ENCODE results near the gene LLGL2. TPM values are rescaled to one million over a fixed set of nuclear protein-coding genes. Genes with fewer than 3 reads are reported as not detected.

The LLGL2 gene
- total RNA-seq, 1 experiment from 2014 or later, result 3.9 TPM

GRCh38 chr17:75530837-75531720 is 5.6 kb downstream of the LLGL2 start:
- Histone ChIP-seq H3K36me3 (no peaks in the 10 kb centered on the region), H3K9me3 (no peaks in the 10 kb centered on the region), H3K4me3 (no peak overlapping the region), H3K27me3 (no peaks in the 10 kb centered on the region)
- no peak for DNase-seq

GRCh38 chr17:75531721-75532072 is 6.2 kb downstream of the LLGL2 start:
- Histone ChIP-seq H3K36me3 (no peaks in the 10 kb centered on the region), H3K4me3 (no peak overlapping the region), H3K9me3 (no peaks in the 10 kb centered on the region), H3K27me3 (no peaks in the 10 kb centered on the region)
- no peak for DNase-seq

- DNase-seq, result no peak
- Histone ChIP-seq H3K9me3 (no peaks in the 10 kb centered on the region), H3K36me3 (no peaks in the 10 kb centered on the region)
Measured at GRCh38 chr17:75535119-75535537, 9.6 kb downstream of the LLGL2 start.

GRCh38 chr17:75535871-75536270 is 10.4 kb downstream of the LLGL2 start:
- DNase-seq, result no peak
- no peaks in the 10 kb centered on the region; the same call in 1 of the 2 replicates for H3K27me3 ChIP-seq
- H3K4me3 ChIP-seq, result no peak overlapping the region
- H3K36me3 ChIP-seq, result no peaks in the 10 kb centered on the region
- no peaks in the 10 kb centered on the region for H3K9me3 ChIP-seq

More at GRCh38 chr17:75535119-75535537, 9.6 kb downstream of the LLGL2 start:
- Histone ChIP-seq H3K4me3 (no peak overlapping the region), H3K27me3 (no peaks in the 10 kb centered on the region; the same call in 1 of the 2 replicates)

DNA sequence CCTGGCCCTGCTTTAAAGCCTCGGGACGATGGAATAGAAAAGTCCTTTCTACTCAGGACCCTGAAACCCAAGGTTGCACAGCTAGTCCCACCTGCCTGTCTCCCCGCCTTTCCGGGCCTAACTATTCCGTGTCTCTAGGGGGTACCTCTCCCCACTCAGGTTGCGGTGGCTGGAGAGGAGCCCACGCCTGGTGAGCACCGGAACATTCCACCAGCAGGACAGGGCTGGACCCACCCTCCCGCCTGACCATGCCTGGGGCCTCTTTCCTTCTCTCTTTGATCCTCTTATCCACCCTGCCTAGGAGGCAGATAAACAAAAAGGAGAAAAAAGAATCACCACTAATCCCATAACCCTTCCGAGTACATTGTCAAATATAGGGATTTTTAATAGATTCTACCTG is 10.9 kb downstream of the LLGL2 start:
- DNase-seq, result no peak
- Histone ChIP-seq H3K27me3 (no peaks in the 10 kb centered on the region; the same call in 1 of the 2 replicates), H3K36me3 (no peaks in the 10 kb centered on the region)

DNA sequence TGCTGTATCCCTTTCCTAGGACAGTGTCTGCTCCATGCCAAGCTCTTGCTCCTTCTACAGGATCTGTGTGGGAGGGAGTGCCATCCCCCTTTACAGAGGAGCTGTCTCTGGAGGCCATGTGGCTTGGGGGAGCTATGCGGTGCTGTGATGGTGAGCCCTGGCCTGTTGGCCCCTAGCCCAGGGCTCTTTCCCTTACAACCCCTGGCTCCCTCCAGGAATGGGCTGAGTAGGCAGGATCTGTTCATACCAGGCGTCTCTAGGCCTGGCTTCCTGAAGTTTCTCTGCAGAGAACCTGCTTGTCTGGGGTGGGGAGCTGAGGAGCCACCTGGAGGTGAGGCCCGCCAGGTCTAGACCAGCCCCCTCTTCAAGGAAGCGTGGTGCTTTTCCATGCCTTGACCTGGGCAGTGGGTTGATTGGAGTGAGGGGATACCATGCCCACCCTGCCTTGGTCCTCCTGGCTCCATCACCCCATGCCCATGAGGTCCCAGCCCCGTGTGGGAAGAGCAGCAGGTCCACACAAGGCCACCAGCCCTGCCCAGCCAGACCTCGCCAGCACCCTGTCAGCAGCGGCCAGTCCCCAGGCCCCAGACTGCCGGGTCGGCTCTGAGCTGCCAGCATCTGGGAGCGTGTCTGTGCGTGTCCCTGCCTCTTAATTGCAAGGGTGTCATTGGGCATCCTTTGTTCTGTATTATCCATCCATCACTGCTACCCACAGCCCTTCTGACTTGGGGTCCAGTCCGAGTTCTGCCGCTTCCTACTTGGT is 14.7 kb downstream of the LLGL2 start:
- DNase-seq, result no peak
- Histone ChIP-seq H3K4me3 (no peak overlapping the region), H3K27me3 (no peaks in the 10 kb centered on the region; the same call in 1 of the 2 replicates), H3K36me3 (no peaks in the 10 kb centered on the region), H3K9me3 (no peaks in the 10 kb centered on the region)

More for the DNA sequence above, 10.9 kb downstream of the LLGL2 start:
- no peaks in the 10 kb centered on the region for H3K9me3 ChIP-seq
- no peak overlapping the region for H3K4me3 ChIP-seq

- no peak for DNase-seq
- Histone ChIP-seq H3K27me3 (no peaks in the 10 kb centered on the region; the same call in 1 of the 2 replicates), H3K9me3 (no peaks in the 10 kb centered on the region), H3K36me3 (no peaks in the 10 kb centered on the region), H3K4me3 (no peak overlapping the region)
Measured at GRCh38 chr17:75540923-75541503, 15.5 kb downstream of the LLGL2 start.

- Histone ChIP-seq H3K27me3 (no peaks in the 10 kb centered on the region; the same call in 1 of the 2 replicates), H3K36me3 (no peaks in the 10 kb centered on the region), H3K4me3 (no peak overlapping the region), H3K9me3 (no peaks in the 10 kb centered on the region)
- DNase-seq, result no peak
Measured at GRCh38 chr17:75542229-75542628, 16.7 kb downstream of the LLGL2 start.

DNA sequence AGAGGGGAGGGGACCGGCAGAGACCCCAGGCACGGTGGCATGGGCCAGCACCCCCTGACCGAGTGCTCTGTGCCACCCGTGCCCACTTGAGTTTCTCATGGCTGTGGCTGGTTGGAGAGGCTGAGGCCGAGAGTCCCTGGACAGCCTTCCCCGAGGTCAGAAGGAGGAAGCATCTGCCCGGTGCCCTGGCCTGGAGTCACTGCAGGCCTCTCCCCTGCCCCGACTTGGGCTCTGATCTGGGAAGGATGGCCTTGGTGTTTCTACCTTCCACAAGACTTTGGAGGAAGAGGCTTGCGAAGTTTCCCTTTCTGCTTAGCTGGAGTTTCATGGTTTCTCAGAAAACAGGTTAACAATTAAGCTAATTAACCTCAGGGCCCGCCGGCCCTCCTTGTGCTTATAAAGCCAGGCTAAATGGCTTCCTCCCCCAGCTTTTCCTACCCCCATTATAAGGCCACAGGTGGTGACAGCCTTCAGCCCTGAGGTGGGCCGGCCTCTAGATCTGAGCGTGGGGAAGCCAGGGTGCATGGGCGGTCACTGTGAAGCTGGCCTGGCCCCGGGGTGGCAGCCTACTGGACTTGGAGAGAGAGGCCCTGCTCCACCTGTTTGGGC is 17.3 kb downstream of the LLGL2 start:
- Histone ChIP-seq H3K4me3 (no peak overlapping the region), H3K27me3 (no peaks in the 10 kb centered on the region; the same call in 1 of the 2 replicates), H3K9me3 (no peaks in the 10 kb centered on the region), H3K36me3 (no peaks in the 10 kb centered on the region)
- DNase-seq, result no peak

- no peak overlapping the region for H3K4me3 ChIP-seq
- no peaks in the 10 kb centered on the region for H3K27me3 ChIP-seq
- H3K9me3 ChIP-seq, result no peaks in the 10 kb centered on the region
Measured at GRCh38 chr17:75544250-75544649, 18.8 kb downstream of the LLGL2 start.

DNA sequence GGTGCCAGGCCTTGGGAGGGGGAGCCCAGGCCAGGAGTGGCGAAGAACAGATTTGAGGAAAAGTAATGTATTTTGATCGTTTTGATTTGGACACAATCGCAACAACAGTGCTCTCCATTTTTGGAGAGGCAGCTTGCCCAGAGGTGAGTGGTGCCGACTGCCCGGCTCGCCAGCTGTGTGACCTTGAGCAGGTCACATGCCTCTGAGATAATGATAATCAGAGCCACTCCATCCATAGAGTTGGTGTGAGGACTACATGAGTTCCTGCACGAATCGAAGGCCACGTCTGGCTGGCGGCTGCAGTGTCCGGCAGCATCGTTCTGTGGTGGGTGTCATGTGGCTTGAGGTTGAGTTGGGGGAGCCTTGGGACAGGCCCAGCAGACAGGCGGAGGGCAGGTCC is 20.7 kb downstream of the LLGL2 start:
- Histone ChIP-seq H3K9me3 (no peaks in the 10 kb centered on the region), H3K4me3 (no peak overlapping the region), H3K27me3 (no peaks in the 10 kb centered on the region), H3K36me3 (no peaks in the 10 kb centered on the region)
- DNase-seq, result no peak

More at GRCh38 chr17:75544250-75544649, 18.8 kb downstream of the LLGL2 start:
- DNase-seq, result no peak
- H3K36me3 ChIP-seq, result no peaks in the 10 kb centered on the region

DNA sequence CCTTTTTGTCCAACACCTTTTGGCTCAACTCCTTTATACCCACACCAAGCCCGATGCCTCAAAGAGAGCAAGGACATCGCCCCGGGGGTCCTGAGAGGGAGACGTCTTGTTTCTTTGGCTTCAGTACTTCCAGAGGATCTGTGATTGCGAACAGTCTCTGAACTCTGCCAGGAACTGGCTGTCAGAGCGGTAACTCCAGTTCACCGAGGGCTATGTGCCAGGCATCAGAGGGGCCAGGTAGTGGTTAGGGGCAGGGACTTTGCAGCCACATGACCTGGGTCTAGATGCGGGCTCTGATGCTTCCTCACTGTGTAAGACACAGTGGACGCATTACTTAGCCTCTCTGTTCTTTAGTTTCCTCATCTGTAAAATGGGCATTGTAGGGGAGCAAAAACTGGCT is 21.6 kb downstream of the LLGL2 start:
- H3K36me3 ChIP-seq, result no peaks in the 10 kb centered on the region
- no peaks in the 10 kb centered on the region for H3K27me3 ChIP-seq
- DNase-seq, result no peak
- no peak overlapping the region for H3K4me3 ChIP-seq
- H3K9me3 ChIP-seq, result no peaks in the 10 kb centered on the region

- Histone ChIP-seq H3K9me3 (no peaks in the 10 kb centered on the region), H3K36me3 (no peaks in the 10 kb centered on the region), H3K4me3 (no peak overlapping the region), H3K27me3 (no peaks in the 10 kb centered on the region)
- no peak for DNase-seq
Measured at GRCh38 chr17:75548813-75549212, 23.3 kb downstream of the LLGL2 start.

- no peaks in the 10 kb centered on the region for H3K36me3 ChIP-seq
- no peaks in the 10 kb centered on the region for H3K27me3 ChIP-seq
- H3K4me3 ChIP-seq, result no peak overlapping the region
- DNase-seq, result no peak
- H3K9me3 ChIP-seq, result no peaks in the 10 kb centered on the region
Measured at GRCh38 chr17:75549246-75550138, 24.0 kb downstream of the LLGL2 start.

DNA sequence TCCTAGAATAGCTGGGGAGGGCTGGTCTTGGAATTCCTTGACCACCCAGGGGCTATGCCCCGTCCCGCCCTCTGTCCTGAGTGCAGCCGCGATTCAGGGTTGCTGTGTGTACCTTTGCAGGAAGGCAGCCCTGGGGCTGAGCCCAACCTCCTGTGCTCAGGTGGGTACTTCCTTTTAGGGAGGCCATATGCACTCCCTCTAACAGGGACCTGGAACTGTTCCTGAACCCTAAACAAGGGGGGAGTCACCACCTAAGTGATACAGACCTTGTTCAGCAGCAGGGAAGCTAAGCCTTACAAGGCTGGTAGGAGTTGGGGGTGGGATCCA is 24.6 kb downstream of the LLGL2 start:
- H3K9me3 ChIP-seq, result no peaks in the 10 kb centered on the region
- no peak for DNase-seq
- H3K4me3 ChIP-seq, result no peak overlapping the region
- H3K36me3 ChIP-seq, result no peaks in the 10 kb centered on the region
- H3K27me3 ChIP-seq, result no peaks in the 10 kb centered on the region

- Histone ChIP-seq H3K36me3 (no peaks in the 10 kb centered on the region), H3K9me3 (no peaks in the 10 kb centered on the region), H3K4me3 (no peak overlapping the region), H3K27me3 (no peaks in the 10 kb centered on the region)
- no peak for DNase-seq
Measured at GRCh38 chr17:75551266-75551665, 25.8 kb downstream of the LLGL2 start.
